ENCODE measurements around the gene SLAMF7. TPM values are rescaled to one million over a fixed set of nuclear protein-coding genes. Genes with fewer than 3 reads are reported as not detected.
"Not testable (repeated sequence)": the region's sequence is repeated elsewhere in the genome, so short reads cannot be mapped to it uniquely, and the experiment has no call there.

SLAMF7 gene
- total RNA-seq, 2 experiments from 2014 or later = 79.9 to 82.2 TPM

- intact Hi-C loops (cut with micrococcal nuclease) = loop anchor here (2.0 to 5.0 kb wide), 3 partner anchors 38 to 1698 kb away; no protein-coding TSS in a partner anchor
- Mint-ChIP-seq H3K4me3 (no peak overlapping the region), H3K27me3 (ENCODE audit: low read depth) (no peaks in the 10 kb centered on the region), H3K9me3 (no peaks in the 10 kb centered on the region), H3K36me3 (ENCODE audit: low read depth) (peaks cover 10% of the 10 kb centered on the region), H3K4me1 (ENCODE audit: low read depth) (peaks cover 30% of the 10 kb centered on the region), H3K27ac (no peak overlapping the region)
- CTCF ChIA-PET = interaction anchor here (0.6 to 6.3 kb wide), 9 partner anchors 14 to 87 kb away, joined by 3 to 67 read pairs (median 5); no protein-coding TSS in a partner anchor
- DNase-seq = peak; percentile 35
These were observed 28.4 kb upstream of the SLAMF7 start for GRCh38 chr1:160710517-160711252.

GRCh38 chr1:160711276-160711601 is 27.8 kb upstream of the SLAMF7 start:
- H3K4me3 Mint-ChIP-seq = no peak overlapping the region
- no peaks in the 10 kb centered on the region for H3K27me3 Mint-ChIP-seq (ENCODE audit: low read depth)
- peaks cover 4% of the 10 kb centered on the region for H3K36me3 Mint-ChIP-seq (ENCODE audit: low read depth)
- intact Hi-C loops (cut with micrococcal nuclease) = loop anchor here (2.0 to 5.0 kb wide), 3 partner anchors 39 to 1699 kb away; no protein-coding TSS in a partner anchor
- CTCF ChIA-PET = interaction anchor here (0.7 to 6.3 kb wide), 8 partner anchors 13 to 87 kb away, joined by 3 to 67 read pairs (median 6); no protein-coding TSS in a partner anchor
- DNase-seq = no peak
- H3K9me3 Mint-ChIP-seq = no peaks in the 10 kb centered on the region
- no peak overlapping the region for H3K27ac Mint-ChIP-seq
- H3K4me1 Mint-ChIP-seq (ENCODE audit: low read depth) = peaks cover 27% of the 10 kb centered on the region

DNA sequence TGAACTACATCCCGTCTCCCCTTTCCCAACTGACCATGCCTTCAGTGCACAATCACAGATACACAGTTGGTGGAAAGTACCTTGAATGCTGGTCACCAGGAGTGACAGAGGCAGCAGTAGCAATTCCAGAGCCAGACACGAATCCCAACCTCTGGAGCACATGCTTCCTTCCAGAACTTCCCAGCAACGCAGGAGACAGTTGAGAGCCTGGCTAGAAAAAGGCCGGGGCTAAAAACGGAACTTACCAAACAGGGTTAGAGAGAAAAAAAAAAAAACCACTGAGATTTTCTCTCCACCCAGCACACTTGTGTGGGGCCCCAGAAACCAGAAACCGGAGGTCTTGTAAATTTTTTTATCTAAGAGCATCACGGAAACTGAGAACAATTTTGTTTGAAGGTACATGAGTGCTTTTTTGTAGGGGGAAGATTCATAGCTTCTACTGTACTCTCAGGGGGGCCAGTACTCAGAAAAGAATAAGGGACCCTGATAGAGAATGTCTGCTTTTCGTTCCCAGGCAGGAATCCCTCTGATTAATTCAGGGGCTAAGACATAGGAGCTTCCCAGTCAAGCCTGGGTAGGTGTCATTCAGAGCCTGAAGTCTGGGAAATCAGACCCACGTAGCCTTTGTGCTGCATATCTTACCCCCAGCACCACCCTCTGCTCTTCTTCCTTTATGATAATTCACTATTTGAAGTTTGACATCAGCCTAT is 27.3 kb upstream of the SLAMF7 start, which contains the start of gene CD48:
Gene CD48, minus strand, starts transcription at position 221 of the 710 bp plus-strand sequence. Its CDS starts 59 bp downstream, at position 162.
- H3K36me3 Mint-ChIP-seq (ENCODE audit: low read depth) = no peaks in the 10 kb centered on the region
- no peaks in the 10 kb centered on the region for H3K9me3 Mint-ChIP-seq
- peak; percentile 70 for DNase-seq
- intact Hi-C loops (cut with micrococcal nuclease) = loop anchor here (1.0 to 5.0 kb wide), 12 partner anchors 11 to 1699 kb away; partner anchors contain the start of genes LY9 and SLAMF7
- H3K4me3 Mint-ChIP-seq = no peak within 1 kb of the TSS
- CTCF ChIA-PET = interaction anchor here (0.7 to 6.3 kb wide), 7 partner anchors 13 to 87 kb away, joined by 3 to 67 read pairs (median 8); no protein-coding TSS in a partner anchor
- peaks cover 28% of the 10 kb centered on the region for H3K4me1 Mint-ChIP-seq (ENCODE audit: low read depth)
- H3K27ac Mint-ChIP-seq = no peak within 1 kb of the TSS
- no peaks in the 10 kb centered on the region for H3K27me3 Mint-ChIP-seq (ENCODE audit: low read depth)

DNA sequence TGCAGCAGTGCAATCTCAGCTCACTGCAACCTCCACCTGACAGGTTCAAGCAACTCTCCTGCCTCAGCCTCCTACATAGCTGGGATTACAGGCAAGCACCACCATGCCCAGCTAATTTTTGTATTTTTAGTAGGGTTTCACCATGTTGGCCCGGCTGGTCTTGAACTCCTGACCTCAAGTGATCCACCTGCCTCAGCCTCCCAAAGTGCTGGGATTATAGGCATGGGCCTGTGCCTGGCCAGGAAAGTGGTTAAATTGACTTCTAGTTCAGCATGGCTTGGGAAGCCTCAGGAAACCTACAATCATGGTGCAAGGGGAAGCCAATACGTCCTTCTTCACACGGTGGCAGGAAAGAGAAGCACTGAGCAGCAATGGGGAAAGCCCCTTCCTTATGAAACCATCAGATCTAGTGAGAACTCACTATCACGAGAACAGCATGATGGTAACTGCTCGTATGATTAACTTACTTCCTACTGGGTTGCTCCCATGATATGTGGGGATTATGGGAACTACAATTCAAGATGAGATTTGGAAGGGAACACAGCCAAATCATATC is 26.4 kb upstream of the SLAMF7 start:
- H3K27me3 Mint-ChIP-seq (ENCODE audit: low read depth); H3K4me3 Mint-ChIP-seq; H3K27ac Mint-ChIP-seq; H3K36me3 Mint-ChIP-seq (ENCODE audit: low read depth); H3K9me3 Mint-ChIP-seq: not testable (repeated sequence)
- H3K4me1 Mint-ChIP-seq (ENCODE audit: low read depth) = peaks cover 37% of the 10 kb centered on the region
- intact Hi-C loops (cut with micrococcal nuclease) = loop anchor here (1.0 to 5.0 kb wide), 11 partner anchors 10 to 1700 kb away; partner anchors contain the start of genes LY9 and SLAMF7
- DNase-seq = peak; percentile 73
- CTCF ChIA-PET = interaction anchor here (0.7 to 6.3 kb wide), 10 partner anchors 8 to 67 kb away, joined by 3 to 67 read pairs (median 3); no protein-coding TSS in a partner anchor

GRCh38 chr1:160713161-160713560 is 25.9 kb upstream of the SLAMF7 start:
- no peaks in the 10 kb centered on the region for H3K27me3 Mint-ChIP-seq (ENCODE audit: low read depth)
- H3K9me3 Mint-ChIP-seq = no peaks in the 10 kb centered on the region
- intact Hi-C loops (cut with micrococcal nuclease) = loop anchor here (2.0 to 5.0 kb wide), 3 partner anchors 16 to 1701 kb away; no protein-coding TSS in a partner anchor
- H3K36me3 Mint-ChIP-seq (ENCODE audit: low read depth) = no peaks in the 10 kb centered on the region
- CTCF ChIA-PET = interaction anchor here (1.0 to 6.3 kb wide), 7 partner anchors 8 to 56 kb away, joined by 3 to 67 read pairs (median 3); no protein-coding TSS in a partner anchor
- H3K4me3 Mint-ChIP-seq = no peak overlapping the region
- DNase-seq = no peak
- peaks cover 40% of the 10 kb centered on the region for H3K4me1 Mint-ChIP-seq (ENCODE audit: low read depth)
- H3K27ac Mint-ChIP-seq = no peak overlapping the region

DNA sequence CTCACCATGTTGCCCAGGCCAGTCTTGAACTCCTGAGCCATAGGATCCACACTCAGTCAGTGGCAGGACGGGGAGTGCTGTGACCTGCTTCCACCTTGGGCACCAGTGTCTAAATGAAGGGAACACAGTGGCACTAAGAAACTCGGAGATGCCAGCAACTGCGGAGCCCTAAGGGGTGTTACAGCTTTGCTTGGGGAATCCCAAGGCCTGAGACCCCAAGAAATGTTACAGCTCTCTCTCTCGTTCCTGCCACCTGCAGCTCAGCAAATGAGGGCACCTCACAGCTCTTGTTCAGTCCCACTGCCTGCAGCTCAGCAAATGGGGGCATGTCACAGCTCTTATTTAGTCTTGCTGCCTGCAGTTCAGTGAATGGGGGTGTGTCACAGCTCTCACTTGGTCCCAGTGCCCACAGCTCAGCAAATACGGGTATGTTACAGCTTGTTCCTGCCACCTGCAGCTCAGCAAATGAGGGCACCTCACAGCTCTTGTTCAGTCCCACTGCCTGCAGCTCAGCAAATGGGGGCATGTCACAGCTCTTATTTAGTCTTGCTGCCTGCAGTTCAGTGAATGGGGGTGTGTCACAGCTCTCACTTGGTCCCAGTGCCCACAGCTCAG is 24.9 kb upstream of the SLAMF7 start:
- DNase-seq; H3K27me3 Mint-ChIP-seq (ENCODE audit: low read depth); H3K9me3 Mint-ChIP-seq; H3K4me3 Mint-ChIP-seq; H3K27ac Mint-ChIP-seq; H3K36me3 Mint-ChIP-seq (ENCODE audit: low read depth): not testable (repeated sequence)
- CTCF ChIA-PET = interaction anchor here (0.8 to 6.3 kb wide), 6 partner anchors 9 to 239 kb away, joined by 3 to 67 read pairs (median 4); no protein-coding TSS in a partner anchor
- intact Hi-C loops (cut with micrococcal nuclease) = loop anchor here (5.0 kb wide), 2 partner anchors 42 to 1702 kb away; no protein-coding TSS in a partner anchor
- H3K4me1 Mint-ChIP-seq (ENCODE audit: low read depth) = peaks cover 46% of the 10 kb centered on the region

DNA sequence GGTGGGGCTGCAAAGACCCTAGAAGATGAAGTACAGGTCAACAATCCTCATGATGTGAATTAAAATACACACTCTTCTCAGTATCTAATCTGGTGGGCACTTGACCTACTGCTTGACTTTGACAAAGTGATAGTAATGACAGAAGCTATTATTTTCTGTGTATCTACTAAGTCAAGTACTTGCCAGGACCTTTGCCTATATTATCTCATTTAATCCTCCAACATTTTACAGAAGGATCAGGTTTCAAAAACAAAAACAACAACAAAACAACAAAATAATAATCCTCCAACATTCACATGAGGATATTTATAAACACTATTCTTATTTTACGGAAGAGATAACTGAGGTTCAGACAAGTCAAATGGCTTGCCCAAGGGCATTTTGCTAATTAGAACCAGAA is 23.0 kb upstream of the SLAMF7 start:
- Mint-ChIP-seq H3K9me3 (no peaks in the 10 kb centered on the region), H3K4me1 (ENCODE audit: low read depth) (peaks cover 61% of the 10 kb centered on the region), H3K4me3 (no peak overlapping the region), H3K27me3 (ENCODE audit: low read depth) (no peaks in the 10 kb centered on the region), H3K36me3 (ENCODE audit: low read depth) (no peaks in the 10 kb centered on the region), H3K27ac (no peak overlapping the region)
- no peak for DNase-seq
- CTCF ChIA-PET = interaction anchor here (0.7 to 6.3 kb wide), 7 partner anchors 8 to 282 kb away, joined by 3 to 67 read pairs (median 7); no protein-coding TSS in a partner anchor
- intact Hi-C loops (cut with micrococcal nuclease) = no loop called here

DNA sequence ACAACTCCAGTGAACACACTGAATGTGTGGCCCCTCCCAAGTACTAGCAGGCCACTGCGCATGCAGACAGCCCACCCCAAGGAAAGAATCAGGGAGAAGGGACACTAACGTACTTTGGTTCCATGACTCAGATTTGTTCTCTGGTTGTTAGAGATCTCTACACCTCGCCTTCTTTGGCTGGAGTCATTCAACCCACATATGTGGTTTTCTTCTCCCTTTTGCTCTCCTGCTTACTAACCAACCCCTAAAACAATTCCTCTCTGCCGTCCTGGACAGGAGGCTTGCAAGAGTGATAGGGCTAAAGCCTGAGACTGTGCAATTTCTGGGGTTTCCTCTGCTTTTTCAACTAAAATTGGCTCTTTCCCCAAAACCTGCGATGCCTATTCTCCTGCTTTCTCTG is 21.7 kb upstream of the SLAMF7 start:
- CTCF ChIA-PET = interaction anchor here (2.9 kb wide), 1 partner anchor 42 kb away, joined by 7 read pairs; no protein-coding TSS in a partner anchor
- H3K4me1 Mint-ChIP-seq (ENCODE audit: low read depth) = peaks cover 61% of the 10 kb centered on the region
- intact Hi-C loops (cut with micrococcal nuclease) = no loop called here
- no peak overlapping the region for H3K27ac Mint-ChIP-seq
- no peaks in the 10 kb centered on the region for H3K36me3 Mint-ChIP-seq (ENCODE audit: low read depth)
- DNase-seq = no peak
- no peaks in the 10 kb centered on the region for H3K9me3 Mint-ChIP-seq
- H3K27me3 Mint-ChIP-seq (ENCODE audit: low read depth) = no peaks in the 10 kb centered on the region
- H3K4me3 Mint-ChIP-seq = no peak overlapping the region

GRCh38 chr1:160718210-160718609 is 20.8 kb upstream of the SLAMF7 start:
- H3K27me3 Mint-ChIP-seq (ENCODE audit: low read depth) = no peaks in the 10 kb centered on the region
- intact Hi-C loops (cut with micrococcal nuclease) = no loop called here
- DNase-seq = no peak
- peaks cover 63% of the 10 kb centered on the region for H3K4me1 Mint-ChIP-seq (ENCODE audit: low read depth)
- CTCF ChIA-PET = interaction anchor here (0.6 to 2.9 kb wide), 3 partner anchors 36 to 50 kb away, joined by 3 to 7 read pairs (median 3); no protein-coding TSS in a partner anchor
- H3K9me3 Mint-ChIP-seq = no peaks in the 10 kb centered on the region
- no peaks in the 10 kb centered on the region for H3K36me3 Mint-ChIP-seq (ENCODE audit: low read depth)
- no peak overlapping the region for H3K27ac Mint-ChIP-seq
- no peak overlapping the region for H3K4me3 Mint-ChIP-seq

DNA sequence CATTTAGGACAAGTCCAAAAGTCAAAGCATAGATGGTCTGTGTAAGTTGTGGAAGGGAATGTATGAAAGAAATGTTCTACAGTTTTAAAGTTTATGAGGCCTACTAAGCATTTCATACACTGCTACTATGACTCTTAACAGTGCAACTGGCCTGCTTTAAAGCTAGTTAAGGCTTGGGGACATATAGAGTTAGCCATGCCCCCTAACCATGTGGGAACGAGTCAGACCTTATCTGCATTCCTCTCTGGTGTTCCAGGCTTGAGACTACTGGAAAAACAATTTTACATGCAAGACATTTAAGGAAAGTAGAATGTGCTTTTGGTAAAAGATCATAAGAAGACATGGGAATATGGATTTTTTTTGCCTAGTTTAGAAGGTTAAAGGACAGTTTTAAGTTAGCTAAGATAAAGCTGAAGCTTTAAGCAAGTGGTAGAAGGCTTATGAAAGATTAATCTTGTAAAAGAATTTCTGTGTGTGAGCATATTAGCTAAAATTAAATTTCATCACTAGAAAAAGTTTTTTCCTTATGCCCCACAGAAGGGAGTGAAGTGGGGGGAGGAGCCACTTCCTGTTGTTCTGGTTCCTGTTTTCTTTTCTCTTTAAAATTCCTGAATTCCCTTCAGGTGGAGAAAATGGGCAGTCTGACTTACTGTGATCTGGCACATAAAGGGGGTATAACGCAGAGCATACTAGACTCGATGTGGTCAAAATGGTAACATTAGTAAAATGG is 18.5 kb upstream of the SLAMF7 start:
- no peak overlapping the region for H3K27ac Mint-ChIP-seq

GRCh38 chr1:160721473-160721872 is 17.6 kb upstream of the SLAMF7 start:
- Mint-ChIP-seq H3K36me3 (ENCODE audit: low read depth) (no peaks in the 10 kb centered on the region), H3K27me3 (ENCODE audit: low read depth) (no peaks in the 10 kb centered on the region), H3K9me3 (no peaks in the 10 kb centered on the region), H3K27ac (no peak overlapping the region), H3K4me3 (no peak overlapping the region), H3K4me1 (ENCODE audit: low read depth) (peaks cover 67% of the 10 kb centered on the region)
- intact Hi-C loops (cut with micrococcal nuclease) = no loop called here
- CTCF ChIA-PET = interaction anchor here (0.8 to 8.9 kb wide), 5 partner anchors 8 to 231 kb away, joined by 3 to 84 read pairs (median 16); partner anchors contain the start of gene CD48
- no peak for DNase-seq

More for the DNA sequence above, 18.5 kb upstream of the SLAMF7 start:
- Mint-ChIP-seq H3K4me1 (ENCODE audit: low read depth) (peaks cover 69% of the 10 kb centered on the region), H3K36me3 (ENCODE audit: low read depth) (no peaks in the 10 kb centered on the region), H3K27me3 (ENCODE audit: low read depth) (no peaks in the 10 kb centered on the region), H3K9me3 (no peaks in the 10 kb centered on the region), H3K4me3 (no peak overlapping the region)
- no peak for DNase-seq
- CTCF ChIA-PET = interaction anchor here (0.9 to 8.9 kb wide), 5 partner anchors 7 to 232 kb away, joined by 3 to 84 read pairs (median 6); partner anchors contain the start of gene CD48
- intact Hi-C loops (cut with micrococcal nuclease) = no loop called here

Measured in activated naive CD4-positive, alpha-beta T cell treated with anti-CD3 and anti-CD28 coated beads for 36 hours (primary cell).